Stomach smooth muscle (tissue), 2 donors: ENCODE data around the gene LDLRAD2.

Experiments used
- H3K27ac ChIP-seq: one replicate; pipeline ENCODE4 v1.7.0; 2013; ENCODE audit warnings: mild to moderate bottlenecking, low read length, inconsistent platforms
- H3K27me3 ChIP-seq, 2 donors: one replicate each; pipeline ENCODE4 v1.7.0; 2013; ENCODE audit warnings: low read length in 2 of 2; ENCODE audit not compliant: insufficient read depth in 2 of 2, control insufficient read depth in 1 of 2
- H3K36me3 ChIP-seq, 2 donors: one replicate each; pipeline ENCODE4 v1.7.0; 2013; ENCODE audit warnings: low read length in 2 of 2; ENCODE audit not compliant: control insufficient read depth in 2 of 2, insufficient read depth in 2 of 2
- H3K4me1 ChIP-seq: one replicate; pipeline ENCODE4 v1.7.0; 2013; ENCODE audit warnings: low read length; ENCODE audit not compliant: control insufficient read depth, insufficient read depth
- H3K4me3 ChIP-seq, 2 donors: one replicate each; pipeline ENCODE4 v1.7.0; 2013; ENCODE audit warnings: low read length in 2 of 2
- H3K9ac ChIP-seq, 2 donors: one replicate each; pipeline ENCODE4 v1.7.0; 2013; ENCODE audit warnings: low read length in 2 of 2, mild to moderate bottlenecking in 1 of 2
- H3K9me3 ChIP-seq, 2 donors: one replicate each; pipeline ENCODE4 v1.7.0; 2013; ENCODE audit warnings: low read length in 2 of 2; ENCODE audit not compliant: control insufficient read depth in 2 of 2
- donor health status: healthy.
- donor health status: Pancreatic carcinoma.

The LDLRAD2 gene

DNA sequence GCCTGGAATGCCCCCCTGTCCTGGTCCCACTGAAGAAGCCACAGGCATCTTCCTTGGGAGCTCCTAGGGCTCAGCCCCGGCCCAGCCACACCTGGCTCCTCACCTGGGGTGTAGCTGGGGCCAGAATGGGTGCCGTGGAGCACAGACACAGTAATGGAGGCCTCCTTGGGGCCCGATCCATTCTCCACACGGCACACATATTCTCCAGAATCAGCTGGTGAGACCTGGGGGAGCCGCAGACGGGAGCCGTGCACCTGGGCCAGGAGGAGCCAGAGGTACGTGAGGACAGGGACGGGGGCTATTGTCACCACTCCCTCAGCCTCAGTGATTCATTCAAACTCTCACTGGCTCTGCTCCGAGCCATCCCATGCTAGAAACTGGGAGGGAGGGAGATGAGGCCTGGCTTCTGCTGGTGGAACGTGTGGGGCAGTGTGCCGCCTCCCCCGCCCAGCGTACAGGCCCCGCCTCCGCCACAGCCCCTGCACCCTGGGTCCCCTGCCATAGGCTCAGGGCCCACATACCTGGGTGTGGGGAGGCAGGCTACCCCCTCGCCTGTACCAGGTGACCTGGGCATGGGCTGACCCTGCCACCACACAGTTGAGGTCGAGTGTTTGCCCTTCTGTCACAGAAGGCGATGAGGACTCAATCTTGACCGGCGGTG is 42.2 kb downstream of the LDLRAD2 start:
- Histone ChIP-seq H3K9ac (no peak overlapping the region), H3K36me3 (peaks cover 80 to 82% of the 10 kb centered on the region in 2 donors), H3K27me3 (no peaks in the 10 kb centered on the region), H3K4me3 (no peak overlapping the region), H3K4me1 (no peaks in the 10 kb centered on the region), H3K27ac (no peak overlapping the region), H3K9me3 (no peaks in the 10 kb centered on the region)

DNA sequence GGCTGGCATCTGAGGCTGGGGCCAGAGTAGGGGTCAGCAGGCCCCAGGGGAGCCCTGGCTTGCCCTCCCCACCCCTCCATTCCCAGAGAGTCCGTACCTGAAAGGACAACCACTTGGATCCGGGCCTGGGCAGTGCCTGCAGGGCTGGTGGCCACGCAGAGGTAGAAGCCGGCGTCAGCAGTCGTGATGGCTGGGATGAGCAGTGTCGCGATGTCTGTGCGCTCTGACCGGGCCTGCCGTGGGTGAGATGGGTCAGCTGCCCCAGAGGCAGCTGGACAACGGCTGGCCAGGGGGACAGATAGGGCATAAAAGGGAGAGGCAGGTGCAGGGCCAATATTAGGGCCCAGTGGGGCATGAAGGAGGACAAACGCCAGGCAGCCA is 42.7 kb downstream of the LDLRAD2 start:
- Histone ChIP-seq H3K9ac (no peak overlapping the region), H3K4me1 (no peaks in the 10 kb centered on the region), H3K4me3 (no peak overlapping the region), H3K27me3 (no peaks in the 10 kb centered on the region), H3K9me3 (no peaks in the 10 kb centered on the region), H3K27ac (no peak overlapping the region), H3K36me3 (peaks cover 80 to 84% of the 10 kb centered on the region in 2 donors)

DNA sequence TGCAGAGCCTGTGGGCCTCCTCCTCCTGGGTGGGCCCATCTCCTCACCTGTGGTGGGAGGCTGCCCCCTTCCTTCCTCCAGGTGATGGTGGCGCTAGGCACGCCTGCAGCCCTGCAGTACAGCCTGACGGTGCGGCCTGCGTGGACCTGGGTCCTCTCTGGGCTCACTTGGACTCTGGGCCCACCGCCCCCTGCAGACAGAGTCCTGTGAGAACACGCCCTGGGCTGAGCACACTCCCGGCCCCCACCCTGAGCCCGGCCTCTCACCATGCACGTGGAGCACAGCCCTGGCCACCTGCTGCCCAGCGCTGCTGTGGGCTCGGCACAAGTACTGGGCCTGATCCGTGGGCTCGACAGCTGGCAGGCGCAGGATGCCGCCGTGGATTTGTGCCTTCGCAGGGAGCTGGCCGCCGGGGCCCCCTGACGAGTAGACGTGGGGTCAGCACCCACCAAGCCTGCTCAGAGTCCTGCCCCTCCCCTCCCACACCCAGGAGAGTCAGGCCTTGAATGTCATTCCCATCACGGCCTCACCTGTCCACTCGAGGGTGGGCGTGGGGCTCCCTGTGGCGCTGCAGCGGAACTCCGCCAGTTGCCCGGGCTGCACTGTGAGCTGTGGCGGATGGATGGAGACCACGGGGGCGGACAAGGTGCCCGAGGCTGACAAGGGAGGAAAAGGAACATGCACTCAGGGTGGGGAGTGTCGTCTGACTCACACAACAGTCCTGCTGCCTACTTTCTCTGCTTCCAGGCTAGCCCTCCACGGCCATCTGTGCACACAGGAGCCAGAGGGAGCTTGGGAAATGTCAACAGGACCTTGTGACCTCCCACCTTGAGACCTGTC is 43.4 kb downstream of the LDLRAD2 start:
- no peak overlapping the region for H3K4me3 ChIP-seq
- H3K27me3 ChIP-seq, result no peaks in the 10 kb centered on the region
- H3K36me3 ChIP-seq, result peaks cover 80 to 85% of the 10 kb centered on the region in 2 donors
- H3K4me1 ChIP-seq, result no peaks in the 10 kb centered on the region
- no peak overlapping the region for H3K9ac ChIP-seq
- H3K27ac ChIP-seq, result peak overlapping the region; percentile 18
- H3K9me3 ChIP-seq, result no peaks in the 10 kb centered on the region

- Histone ChIP-seq H3K4me1 (peaks cover 3% of the 10 kb centered on the region), H3K27me3 (no peaks in the 10 kb centered on the region), H3K27ac (no peak overlapping the region), H3K9me3 (no peaks in the 10 kb centered on the region), H3K9ac (no peak overlapping the region), H3K4me3 (no peak overlapping the region), H3K36me3 (peaks cover 82 to 89% of the 10 kb centered on the region in 2 donors)
These were observed 45.2 kb downstream of the LDLRAD2 start for GRCh38 chr1:21857142-21857839.

- H3K27me3 ChIP-seq, result no peaks in the 10 kb centered on the region
- peaks cover 77 to 84% of the 10 kb centered on the region in 2 donors for H3K36me3 ChIP-seq
- H3K4me1 ChIP-seq, result peaks cover 3% of the 10 kb centered on the region
- no peaks in the 10 kb centered on the region for H3K9me3 ChIP-seq
- peak overlapping the region; percentile 37 for H3K27ac ChIP-seq
- H3K4me3 ChIP-seq, result no peak overlapping the region
- no peak overlapping the region for H3K9ac ChIP-seq
These were observed 46.0 kb downstream of the LDLRAD2 start for GRCh38 chr1:21857840-21858670.

DNA sequence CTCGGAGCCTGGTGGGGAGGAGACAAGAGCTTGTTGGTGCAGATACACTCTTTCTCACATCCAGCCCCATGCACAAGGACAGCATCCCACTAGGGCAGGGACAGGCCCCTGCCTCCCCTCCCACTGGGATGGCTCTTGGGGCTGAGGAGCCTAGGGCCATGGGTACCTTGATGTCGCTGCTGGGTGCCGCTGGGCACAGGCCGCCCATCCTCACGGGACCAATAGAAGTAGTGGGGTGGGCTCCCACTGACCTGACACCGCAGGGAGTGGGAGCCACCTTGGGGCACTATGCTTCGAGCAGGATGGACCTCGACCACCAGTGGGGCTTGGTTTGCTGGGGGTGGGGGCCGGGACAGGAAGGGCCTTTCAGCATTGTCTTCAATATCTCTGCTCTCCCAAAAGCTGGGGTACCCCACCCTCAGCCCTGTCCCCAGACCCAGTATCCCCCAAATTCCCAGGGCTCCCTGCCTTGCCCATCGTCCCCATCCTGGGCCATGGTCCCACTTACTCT is 47.7 kb downstream of the LDLRAD2 start:
- H3K27me3 ChIP-seq, result no peaks in the 10 kb centered on the region
- peaks cover 72 to 81% of the 10 kb centered on the region in 2 donors for H3K36me3 ChIP-seq
- H3K4me1 ChIP-seq, result peaks cover 3% of the 10 kb centered on the region
- no peak overlapping the region for H3K27ac ChIP-seq
- H3K4me3 ChIP-seq, result no peak overlapping the region
- no peak overlapping the region for H3K9ac ChIP-seq
- H3K9me3 ChIP-seq, result no peaks in the 10 kb centered on the region

GRCh38 chr1:21860971-21861370 is 48.9 kb downstream of the LDLRAD2 start:
- no peak overlapping the region for H3K27ac ChIP-seq
- H3K36me3 ChIP-seq, result peaks cover 70 to 77% of the 10 kb centered on the region in 2 donors

GRCh38 chr1:21861602-21862429 is 49.8 kb downstream of the LDLRAD2 start:
- no peaks in the 10 kb centered on the region for H3K27me3 ChIP-seq
- no peaks in the 10 kb centered on the region for H3K9me3 ChIP-seq
- peak overlapping the region; percentile 37 for H3K27ac ChIP-seq
- H3K36me3 ChIP-seq, result peaks cover 63 to 77% of the 10 kb centered on the region in 2 donors
- H3K9ac ChIP-seq, result no peak overlapping the region
- H3K4me1 ChIP-seq, result peaks cover 6% of the 10 kb centered on the region
- no peak overlapping the region for H3K4me3 ChIP-seq

More at GRCh38 chr1:21860971-21861370, 48.9 kb downstream of the LDLRAD2 start:
- H3K9ac ChIP-seq, result no peak overlapping the region
- H3K9me3 ChIP-seq, result no peaks in the 10 kb centered on the region
- H3K4me3 ChIP-seq, result no peak overlapping the region
- H3K4me1 ChIP-seq, result peaks cover 3% of the 10 kb centered on the region
- no peaks in the 10 kb centered on the region for H3K27me3 ChIP-seq

DNA sequence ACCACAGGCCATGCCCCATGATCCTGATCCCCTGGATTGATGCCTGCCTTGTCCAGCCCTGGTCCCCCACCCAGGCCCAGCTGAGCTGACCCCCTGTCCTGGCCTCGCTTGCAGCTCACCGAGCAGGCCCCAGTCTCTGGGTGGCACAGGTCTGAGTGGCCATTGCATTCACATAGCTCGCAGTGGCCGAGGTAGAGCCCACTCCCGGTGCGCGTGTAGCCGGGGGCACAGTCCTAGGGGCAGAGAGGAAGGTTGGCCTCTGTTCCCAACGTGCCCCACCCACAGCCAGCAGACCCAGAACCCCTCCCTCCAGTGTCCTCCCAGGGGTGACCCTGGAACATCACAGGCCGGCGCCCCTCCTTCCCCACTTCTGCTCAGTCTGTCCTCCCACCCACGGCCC is 51.9 kb downstream of the LDLRAD2 start:
- no peaks in the 10 kb centered on the region for H3K27me3 ChIP-seq
- H3K27ac ChIP-seq, result no peak overlapping the region
- peaks cover 49 to 58% of the 10 kb centered on the region in 2 donors for H3K36me3 ChIP-seq
- H3K4me1 ChIP-seq, result peaks cover 6% of the 10 kb centered on the region
- no peak overlapping the region for H3K9ac ChIP-seq
- H3K4me3 ChIP-seq, result no peak overlapping the region
- no peaks in the 10 kb centered on the region for H3K9me3 ChIP-seq
